ENCODE results near the gene FRMD4B.

The FRMD4B gene

DNA sequence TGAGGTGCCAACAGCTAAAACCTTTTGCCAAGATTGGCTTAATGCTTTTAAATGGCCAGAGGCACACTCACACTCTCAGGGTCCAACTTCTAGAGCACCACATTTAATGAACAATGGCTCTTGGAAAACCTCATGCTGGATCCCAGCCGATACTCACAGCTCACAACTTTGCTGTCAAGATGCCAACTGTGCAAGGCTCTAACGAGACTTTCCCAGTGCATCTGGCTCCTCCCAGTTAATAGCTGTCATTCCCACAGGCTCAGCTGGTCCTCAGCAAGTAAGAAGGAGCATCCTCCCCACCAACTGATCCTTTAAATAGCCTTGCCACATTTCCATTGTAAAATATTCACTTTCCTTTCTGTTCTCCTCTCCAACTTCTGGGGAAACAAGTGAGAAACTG, 20.3 kb upstream of the FRMD4B start:
- no peak for DNase-seq (ENCODE audit: low read depth in 3 of 3, low spot score in 1 of 3)

DNA sequence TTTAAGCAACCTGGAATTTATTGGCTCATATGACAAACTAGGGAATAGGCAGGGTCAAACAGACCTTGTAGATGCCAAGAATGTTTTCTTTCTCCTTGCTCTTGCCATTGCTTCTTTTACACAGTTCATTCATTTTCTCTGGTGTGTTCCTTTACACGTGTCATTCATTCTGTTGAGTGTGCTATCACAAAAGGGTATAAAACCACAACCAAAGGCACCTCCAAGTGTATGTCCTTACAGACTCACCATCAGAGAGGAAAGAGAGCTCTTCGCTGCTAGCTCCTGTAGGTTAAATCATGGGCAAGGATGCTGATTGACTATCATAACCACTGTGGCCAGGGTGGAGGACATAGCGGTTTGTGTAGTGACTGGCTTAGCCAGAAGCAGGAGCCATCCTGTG, 19.2 kb upstream of the FRMD4B start:
- no peak for DNase-seq (ENCODE audit: low read depth in 3 of 3, low spot score in 1 of 3)

DNA sequence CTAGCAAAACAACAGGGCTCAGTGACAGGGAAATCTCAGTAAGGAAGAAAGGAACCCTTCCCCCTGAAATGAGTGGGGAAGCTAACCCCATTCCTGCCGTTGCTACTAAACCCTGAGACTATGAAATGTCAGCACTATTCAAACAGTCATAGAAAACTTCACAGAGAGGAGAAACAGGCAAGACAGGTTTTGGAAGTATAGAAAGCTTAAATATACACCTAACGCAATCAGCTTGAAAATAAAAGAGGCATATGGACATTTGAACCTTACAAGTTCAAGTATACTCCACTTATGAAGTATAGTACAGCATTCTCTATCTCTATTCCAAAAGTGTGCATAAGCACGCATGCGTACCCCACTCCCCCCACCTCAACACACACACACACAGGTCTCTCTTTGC, 17.6 kb upstream of the FRMD4B start:
- DNase-seq (ENCODE audit: low read depth in 3 of 3, low spot score in 1 of 3): no peak

DNA sequence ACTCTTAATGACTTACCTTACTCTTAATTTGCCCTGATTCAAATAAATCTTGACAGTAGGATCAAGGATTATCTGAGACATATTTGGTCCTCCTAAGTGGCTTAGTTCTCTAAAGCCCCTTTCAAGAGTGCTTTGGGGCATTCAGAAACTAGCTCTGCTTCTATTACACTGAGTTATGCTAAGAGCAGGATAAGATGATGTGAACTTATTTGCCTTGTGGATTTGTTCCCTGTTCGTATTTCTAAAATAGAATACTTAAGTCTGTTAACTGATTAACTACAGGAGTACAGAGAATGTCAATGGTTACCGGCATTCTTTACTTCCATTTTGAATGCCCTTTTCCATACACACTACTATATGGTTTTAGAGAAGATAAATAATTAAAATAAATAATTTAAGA, 14.8 kb upstream of the FRMD4B start:
- DNase-seq (ENCODE audit: low read depth in 3 of 3, low spot score in 1 of 3): no peak

DNA sequence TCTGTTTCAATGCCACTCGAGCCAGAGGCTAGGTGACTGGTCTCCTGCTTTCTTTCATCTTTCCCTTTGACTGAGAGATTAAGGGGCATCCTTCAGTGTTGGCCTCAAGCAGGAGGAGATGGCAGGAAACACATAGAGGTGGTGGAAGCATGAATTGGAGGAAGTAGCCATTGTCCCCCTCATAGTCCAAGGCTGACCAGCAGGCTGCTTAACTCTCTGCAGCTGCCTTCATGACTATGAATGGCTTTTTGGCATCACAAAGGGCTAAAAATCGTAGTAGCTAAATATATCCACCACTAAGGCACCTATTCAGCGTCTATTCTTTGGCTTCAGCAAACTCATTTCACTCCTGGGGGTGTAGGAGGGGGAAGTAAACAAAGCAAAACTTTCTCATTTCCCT, 7.0 kb upstream of the FRMD4B start:
- DNase-seq (ENCODE audit: low read depth in 3 of 3, low spot score in 1 of 3): no peak

DNA sequence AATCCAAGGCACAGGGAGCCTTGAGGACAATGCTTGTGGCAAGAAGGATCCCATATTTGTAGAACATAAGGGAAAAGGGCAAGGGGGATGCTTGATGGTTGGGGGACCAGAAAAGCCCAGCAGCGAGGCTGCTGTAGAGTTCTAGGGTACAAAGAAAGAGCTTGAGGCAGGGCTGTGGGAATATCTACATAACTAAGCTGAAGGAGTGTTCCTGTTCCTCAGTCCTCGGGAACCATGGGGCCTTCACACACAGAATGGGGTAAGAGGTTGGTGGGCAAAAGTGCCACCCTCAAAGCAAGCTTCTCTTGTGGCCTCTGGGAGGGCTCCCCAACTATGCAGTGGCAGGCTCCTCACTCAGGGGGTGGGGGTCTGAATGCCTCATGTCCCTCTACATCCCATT, 6.5 kb upstream of the FRMD4B start:
- no peak for DNase-seq (ENCODE audit: low read depth in 3 of 3, low spot score in 1 of 3)

DNA sequence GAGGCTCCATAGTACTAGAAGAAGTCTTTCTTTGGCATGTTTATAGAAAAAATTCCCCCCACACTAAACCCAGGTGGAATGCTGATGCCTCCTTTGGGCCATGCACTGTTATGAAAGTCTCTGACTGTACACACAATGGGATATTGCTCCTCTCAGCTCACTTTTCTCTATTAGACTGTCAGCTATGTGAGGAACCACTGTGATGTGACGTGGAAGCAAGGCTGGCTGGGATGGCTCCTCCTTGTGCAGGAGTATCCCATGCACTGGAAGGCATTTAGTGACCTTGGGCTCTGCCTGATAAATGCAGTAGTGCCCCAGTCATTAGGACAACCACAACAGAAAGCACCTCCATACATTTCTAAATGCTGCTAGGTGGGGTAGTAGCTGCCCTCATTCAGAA, 5.7 kb upstream of the FRMD4B start:
- no peak for DNase-seq (ENCODE audit: low read depth in 3 of 3, low spot score in 1 of 3)

DNA sequence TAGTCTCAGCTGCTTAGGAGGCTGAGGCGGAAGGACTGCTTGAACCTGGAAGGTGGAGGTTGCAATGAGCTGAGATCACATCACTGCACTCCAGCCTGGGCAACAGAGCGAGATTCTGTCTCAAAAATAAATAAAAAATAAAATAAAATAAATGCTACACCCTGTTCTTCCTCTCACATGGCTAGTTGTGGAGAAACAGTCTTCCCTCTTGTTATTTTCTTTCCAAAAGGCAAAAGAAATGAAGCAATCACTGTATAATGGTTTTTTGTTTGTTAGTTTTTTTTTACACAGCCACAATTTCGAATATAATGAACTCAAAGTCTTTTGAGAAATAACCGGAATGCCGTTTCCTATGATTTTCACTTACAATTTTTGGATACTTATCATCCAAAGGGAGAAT, 4.9 kb upstream of the FRMD4B start:
- DNase-seq (ENCODE audit: low read depth in 3 of 3, low spot score in 1 of 3): no peak

DNA sequence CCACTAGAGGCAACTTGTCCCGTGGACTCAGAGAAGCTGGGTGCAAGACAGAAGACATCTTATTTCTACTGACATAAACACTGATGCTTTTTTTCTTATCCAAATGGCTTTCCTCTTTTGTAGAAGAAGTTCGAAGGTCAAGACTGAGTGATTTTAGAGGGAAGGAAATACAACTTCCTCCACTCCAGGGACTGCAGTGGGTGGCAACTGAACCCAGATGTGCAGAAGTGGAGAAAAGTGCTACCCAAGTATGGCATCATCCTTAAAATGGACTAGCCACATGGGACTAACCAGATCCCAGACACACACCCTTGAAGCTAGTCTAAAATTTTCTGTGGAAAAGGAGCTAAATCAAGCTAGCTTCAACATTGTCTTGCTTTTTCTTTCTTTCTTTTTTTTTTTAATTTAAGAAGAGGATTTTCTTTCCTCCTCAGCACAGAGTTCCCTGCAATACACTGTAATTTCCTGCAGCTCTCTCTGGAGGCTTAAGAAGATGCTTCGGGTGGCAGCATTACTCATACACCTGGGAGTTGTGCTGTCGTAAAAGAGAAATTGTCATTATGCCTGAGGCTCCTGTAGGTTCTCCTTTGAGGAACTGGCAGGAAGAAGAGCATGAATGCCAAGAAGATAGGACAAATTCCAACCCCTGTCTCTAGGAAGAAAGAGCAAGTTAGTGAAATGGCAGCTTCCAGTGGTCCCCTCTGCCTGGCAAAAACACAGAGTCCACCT, 3.8 kb upstream of the FRMD4B start:
- no peak for DNase-seq (ENCODE audit: low read depth in 3 of 3, low spot score in 1 of 3)

DNA sequence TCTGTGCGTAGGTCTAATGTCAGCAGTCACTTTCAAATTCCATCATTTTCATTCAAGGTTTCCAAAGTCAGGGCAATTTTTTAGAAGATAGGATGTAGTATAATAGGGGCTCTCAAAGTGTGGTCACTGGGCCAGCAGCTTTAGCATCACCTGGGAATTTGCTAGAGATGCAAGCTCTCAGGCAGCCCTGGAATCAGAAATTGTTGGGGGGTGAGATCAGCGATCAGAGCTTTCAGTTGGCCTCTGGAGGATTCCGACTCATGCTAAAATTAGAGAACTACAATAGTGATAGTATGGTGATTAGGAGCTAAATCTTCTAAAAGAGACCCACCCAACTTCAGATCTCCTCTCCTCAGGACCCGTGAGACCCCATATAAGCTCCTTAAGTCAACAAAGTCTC, 2.4 kb upstream of the FRMD4B start:
- DNase-seq (ENCODE audit: low read depth in 3 of 3, low spot score in 1 of 3): no peak

DNA sequence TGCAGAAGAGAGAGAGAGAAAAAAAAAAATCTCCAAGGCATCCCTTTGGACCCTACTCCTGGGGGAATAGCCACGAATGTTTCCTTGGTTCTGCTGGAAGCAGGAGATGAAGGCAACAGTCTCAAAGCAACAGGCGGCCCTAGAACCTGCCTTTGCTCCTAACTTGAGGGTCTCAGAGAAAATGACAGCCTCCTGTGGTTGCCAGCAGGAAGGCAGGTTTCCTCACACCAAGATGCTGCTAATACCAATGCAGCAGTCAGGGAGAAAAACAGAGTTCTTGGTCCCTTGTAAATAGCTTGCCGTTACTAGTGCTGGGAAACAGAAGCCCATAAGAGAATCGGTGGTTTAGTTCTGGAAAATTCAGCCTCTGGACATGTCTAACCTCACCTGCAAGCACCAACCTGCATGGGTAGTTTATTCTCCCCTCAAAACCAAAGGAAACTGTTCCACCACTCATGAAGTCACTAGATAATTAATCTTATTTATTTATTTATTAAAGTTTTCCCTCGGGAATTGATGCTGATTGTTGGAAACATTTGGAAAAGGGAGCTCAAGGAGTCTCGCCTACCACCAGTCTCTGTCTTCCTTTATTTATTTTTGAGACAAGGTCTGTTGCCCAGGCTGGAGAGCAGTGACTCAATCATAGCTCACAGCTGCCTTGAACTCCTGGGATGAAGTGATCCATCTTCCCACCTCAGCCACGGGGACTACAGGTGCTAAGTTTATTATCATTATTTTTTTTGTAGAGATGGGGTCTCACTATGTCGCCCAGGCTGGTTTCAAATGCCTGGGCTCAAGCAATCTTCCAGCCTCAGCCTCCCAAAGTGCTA, 883 bp upstream of the FRMD4B start:
- DNase-seq (ENCODE audit: low read depth in 3 of 3, low spot score in 1 of 3): no peak

DNA sequence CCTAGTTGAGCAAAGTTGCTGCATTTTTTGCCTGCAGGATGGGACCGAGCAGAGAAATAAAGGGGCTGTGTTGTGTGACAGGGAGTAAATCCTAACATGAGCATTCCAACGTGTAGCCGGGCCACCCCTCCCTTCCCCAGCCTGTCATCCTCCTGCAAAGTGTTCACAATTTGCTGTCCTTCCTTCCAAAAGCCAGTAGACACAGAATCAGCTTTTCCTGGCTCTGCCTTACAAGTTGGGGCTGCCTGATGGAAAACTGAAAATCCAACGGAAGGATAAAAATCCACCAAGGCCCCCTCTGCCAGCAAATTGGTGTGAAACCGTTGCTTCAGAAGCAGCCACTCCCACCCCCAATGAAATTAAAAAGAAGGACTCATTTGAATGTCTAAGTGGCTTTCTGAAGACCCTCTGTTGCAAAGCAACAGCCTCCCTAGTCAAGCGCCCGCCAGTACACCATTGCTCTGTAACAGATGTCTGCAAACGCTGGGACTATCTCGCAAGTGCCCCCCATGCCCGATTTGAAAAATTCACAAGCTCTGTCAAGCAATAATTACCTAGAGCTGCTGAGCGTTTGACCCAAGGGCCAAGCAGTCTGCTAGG, 665 bp downstream of the FRMD4B start:
- no peak for DNase-seq (ENCODE audit: low read depth in 3 of 3, low spot score in 1 of 3)

DNA sequence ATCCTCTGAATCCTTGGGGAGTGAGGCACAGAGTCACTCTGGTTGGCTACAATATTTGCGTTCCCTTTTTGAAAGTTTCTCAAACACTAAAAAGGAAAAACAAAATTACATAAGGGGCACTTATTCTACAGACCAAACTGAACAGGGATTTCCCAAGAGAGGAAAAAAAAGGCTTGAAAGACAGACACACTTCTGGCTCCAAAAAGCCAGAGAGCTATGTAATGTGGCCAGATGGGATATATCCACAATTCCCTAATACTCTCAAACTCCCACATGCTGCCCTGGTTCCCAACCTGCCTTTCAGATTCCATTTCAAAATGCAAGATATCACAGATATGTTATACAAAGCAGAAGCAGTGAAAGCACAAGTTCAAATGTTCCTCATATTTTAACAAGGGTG, 1.6 kb downstream of the FRMD4B start:
- no peak for DNase-seq (ENCODE audit: low read depth in 3 of 3, low spot score in 1 of 3)

DNA sequence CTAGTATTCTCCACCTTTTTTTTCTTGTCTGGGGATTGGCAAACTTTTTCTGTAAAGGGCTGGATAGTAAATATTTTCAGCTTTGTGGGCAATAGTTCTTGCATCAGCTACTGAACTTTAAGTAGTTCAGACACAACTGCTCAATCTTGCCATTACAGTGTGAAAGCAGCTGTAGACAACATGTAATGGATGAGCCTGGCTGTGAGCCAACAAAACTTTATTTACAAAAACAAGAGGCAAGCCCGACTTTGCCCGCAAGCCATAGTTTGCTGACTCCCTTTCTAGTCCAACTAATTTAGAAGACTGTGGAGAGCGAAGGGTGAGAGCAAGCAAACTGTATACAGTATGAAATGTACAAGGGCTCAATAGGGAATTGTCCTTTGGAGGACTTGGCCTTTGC, 6.2 kb downstream of the FRMD4B start:
- DNase-seq (ENCODE audit: low read depth in 3 of 3, low spot score in 1 of 3): no peak

DNA sequence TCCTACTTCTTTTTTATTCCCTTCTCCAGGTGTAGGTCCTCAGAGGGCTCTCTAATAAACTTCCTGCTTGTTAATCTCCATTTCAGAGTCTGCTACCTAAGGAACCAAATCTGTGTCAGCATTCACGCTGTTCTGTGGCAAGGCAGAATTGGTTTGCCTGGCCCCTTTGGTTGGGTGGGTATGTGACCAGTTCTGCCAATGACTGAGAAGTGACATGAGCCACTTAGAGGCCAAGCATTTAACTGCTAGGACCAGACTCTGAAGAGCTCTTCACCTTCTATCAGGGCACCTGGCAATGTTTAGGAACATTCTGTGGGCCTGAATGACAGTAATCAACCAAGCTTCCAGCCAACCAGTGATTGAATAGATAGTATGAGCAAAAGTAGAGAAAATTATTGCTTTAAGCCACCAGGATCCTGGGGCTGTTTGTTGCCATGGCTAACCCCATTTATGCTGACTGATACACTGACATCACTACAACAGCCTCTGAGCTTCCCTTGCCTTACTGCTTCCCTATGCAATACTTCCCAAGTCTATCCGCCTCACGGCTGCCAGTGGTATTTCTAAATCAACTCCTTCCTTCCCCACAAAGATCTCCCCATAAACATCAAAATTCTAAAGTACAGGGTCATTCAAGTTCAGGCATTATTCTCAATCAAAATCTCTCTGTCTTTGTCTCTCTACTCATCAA, 7.6 kb downstream of the FRMD4B start:
- DNase-seq (ENCODE audit: low read depth in 3 of 3, low spot score in 1 of 3): no peak

DNA sequence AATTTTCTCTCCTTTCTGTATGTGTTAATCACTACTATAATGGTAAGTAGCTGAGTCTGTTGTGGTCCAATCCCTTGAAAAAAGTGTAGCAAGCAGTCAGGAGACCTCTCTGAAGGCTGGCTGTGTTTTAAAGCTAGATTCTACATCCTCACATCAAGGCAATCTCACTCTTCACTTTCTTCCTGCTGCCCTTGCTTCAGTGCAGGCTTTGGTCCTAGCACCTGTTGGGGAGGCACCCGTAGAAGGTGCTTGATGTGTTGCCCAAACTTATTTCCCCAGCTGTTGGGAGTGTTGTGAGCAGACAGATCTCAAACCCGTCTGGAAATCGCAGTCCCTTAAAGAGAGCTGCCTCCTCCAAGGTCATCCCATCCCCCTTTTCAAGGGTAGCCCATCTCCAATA, 8.6 kb downstream of the FRMD4B start:
- no peak for DNase-seq (ENCODE audit: low read depth in 3 of 3, low spot score in 1 of 3)

DNA sequence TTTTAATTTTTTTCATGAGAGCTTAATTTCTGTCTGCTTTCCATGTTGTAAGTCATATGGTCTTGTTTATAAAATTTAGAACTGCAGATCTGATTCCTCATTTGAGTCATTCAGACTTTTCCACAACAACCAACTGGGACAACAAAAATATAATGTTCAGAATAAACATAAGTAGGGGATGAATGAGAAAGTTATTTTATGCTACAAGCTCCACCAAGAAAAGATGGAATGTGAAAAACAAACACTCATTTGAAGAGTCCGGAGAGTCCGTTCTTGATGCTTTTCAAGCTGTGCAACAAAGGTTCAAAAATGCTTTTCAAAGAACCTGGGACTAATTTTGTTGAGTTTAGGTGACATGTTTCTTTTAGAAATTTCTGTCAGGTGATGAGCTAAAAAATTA, 9.2 kb downstream of the FRMD4B start:
- no peak for DNase-seq (ENCODE audit: low read depth in 3 of 3, low spot score in 1 of 3)

DNA sequence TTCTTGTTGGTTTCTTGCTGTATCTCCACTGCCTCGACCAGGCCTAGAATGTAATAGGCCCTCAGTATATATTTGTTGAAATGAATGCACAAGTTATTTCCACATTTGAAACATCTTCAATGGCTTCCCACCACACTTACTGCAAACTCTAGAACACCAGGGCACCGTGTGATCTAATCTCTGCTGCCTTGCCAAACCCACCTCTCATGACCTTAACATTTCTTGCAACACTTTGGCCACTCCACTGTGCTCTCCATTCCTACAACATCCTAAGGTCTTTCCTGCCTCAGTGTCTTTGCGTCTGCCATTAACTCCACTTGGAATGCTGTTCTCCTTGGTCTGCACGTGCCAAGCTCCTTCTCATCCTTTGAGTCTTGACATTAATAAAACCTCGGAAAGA, 14.1 kb downstream of the FRMD4B start:
- no peak for DNase-seq (ENCODE audit: low read depth in 3 of 3, low spot score in 1 of 3)

DNA sequence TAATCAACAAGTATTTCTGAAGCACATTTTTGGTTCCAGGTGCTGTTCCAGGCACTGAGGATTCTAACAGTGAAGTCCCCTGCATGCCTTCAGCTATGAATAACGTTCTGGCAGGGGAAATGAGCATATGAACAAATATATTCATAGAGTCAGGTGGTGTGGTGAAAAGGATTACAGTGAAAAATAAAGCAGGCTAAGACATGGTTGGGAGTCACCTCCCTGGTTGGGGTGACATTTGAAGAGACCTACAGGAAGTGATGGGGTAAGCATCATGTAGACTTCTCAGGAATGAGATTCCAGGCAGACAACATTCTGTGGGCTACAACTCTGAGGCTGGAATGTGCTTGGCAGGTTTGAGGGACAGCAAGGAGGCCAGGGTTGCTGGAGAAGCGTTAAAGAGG, 15.0 kb downstream of the FRMD4B start:
- no peak for DNase-seq (ENCODE audit: low read depth in 3 of 3, low spot score in 1 of 3)

DNA sequence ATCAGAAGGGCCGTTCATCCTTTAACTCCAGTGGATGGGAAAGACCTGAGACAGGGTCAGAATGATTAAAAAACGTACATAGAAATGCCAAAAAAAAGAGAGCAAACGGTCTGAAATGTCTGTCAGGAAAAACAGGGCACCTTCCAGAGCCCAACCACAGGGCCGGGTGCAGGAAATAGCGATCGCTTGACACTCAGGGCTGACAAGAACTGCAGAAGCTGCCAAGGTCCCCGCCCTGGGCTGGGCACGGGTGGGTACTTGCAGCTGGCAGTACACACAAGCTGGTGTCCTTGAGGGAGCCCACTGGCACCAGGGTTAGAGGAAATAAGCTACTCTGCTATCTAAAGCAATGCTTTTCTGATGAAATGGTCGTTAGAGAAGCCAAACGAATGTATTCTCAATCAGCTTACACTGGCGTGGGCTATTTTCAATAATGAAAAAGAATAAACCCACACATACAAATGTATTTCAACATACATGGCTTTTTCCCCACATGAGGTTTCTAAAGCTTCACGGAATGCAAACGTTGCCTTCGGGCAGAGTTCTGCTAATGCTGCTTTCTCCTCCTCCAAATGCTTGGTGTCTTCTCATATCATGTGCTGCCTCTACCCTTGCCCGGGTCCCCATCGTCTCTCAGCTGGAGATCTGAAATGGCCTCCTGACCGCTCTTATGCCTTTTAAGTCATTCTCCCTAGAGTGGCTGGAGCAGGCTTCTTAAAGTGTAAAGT, 15.6 kb downstream of the FRMD4B start:
- DNase-seq (ENCODE audit: low read depth in 3 of 3, low spot score in 1 of 3): no peak

DNA sequence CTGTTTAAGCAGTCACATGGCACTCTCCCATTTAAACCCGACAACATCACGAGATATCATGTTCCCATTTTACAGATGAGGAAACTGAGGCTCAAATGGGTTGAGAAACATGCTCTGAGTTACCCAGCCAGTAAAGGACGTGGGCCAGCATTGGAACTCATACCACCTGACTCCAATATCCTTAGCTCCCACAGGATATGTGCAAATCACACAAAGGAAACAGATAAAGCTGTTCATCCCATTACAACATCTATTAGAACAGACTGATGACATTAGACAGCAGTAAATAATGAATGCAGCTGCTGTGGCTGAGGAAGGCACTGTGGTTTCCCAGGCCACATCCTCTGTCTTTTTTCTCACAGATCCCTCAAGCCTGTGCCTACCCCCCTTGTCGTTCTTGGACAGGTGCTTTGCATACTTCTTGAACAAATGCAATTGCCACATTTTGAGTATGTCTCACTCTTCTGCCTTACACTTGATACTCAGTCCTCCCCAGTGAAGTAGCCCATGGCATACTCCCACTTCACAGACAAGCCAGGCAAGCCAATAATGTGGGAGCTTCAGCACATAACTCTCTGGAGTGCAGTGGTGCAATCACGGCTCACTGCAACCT, 17.7 kb downstream of the FRMD4B start:
- DNase-seq (ENCODE audit: low read depth in 3 of 3, low spot score in 1 of 3): no peak

All from stimulated activated CD4-positive, alpha-beta T cell treated with anti-CD3 and anti-CD28 coated beads, TNF-alpha, amount 100 ng/mL, for 1 hour (primary cell).